HTR-8/SVneo (cell line): ENCODE results near the gene MKRN2.
"Not testable (repeated sequence)": the region's sequence is repeated elsewhere in the genome, so short reads cannot be mapped to it uniquely, and the experiment has no call there.

ENCODE experiments used
- DNase-seq: peaks from one replicate; pipeline ENCODE4 v3.0.0; 2011; ENCODE audit warnings: low spot score, mixed read lengths; ENCODE audit not compliant: insufficient read length
- FAIRE-seq: peaks from 2 replicates; lab custom pipeline; 2011; peaks lifted over from hg19 to GRCh38; lab: Jason Lieb, UNC

Gene MKRN2

GRCh38 chr3:12556690-12557472 is at the start of gene MKRN2:
MKRN2 (plus strand) TSS chr3:12557087; CDS start chr3:12557151, 64 bp downstream.
- DNase-seq (peak; percentile 79), FAIRE-seq (peak; percentile 93)

- DNase-seq (peak; percentile 26), FAIRE-seq (no peak)
Measured at GRCh38 chr3:12507591-12508281, 49.2 kb upstream of the MKRN2 start.

- FAIRE-seq: no peak
- peak; percentile 65 for DNase-seq
Measured at GRCh38 chr3:12508291-12508700, 48.6 kb upstream of the MKRN2 start.

- FAIRE-seq: no peak
- no peak for DNase-seq
Measured at GRCh38 chr3:12509466-12509865, 47.4 kb upstream of the MKRN2 start.

- FAIRE-seq (no peak), DNase-seq (no peak)
Measured at GRCh38 chr3:12512534-12513118, 44.3 kb upstream of the MKRN2 start.

GRCh38 chr3:12513694-12514446 is 43.0 kb upstream of the MKRN2 start:
- FAIRE-seq: no peak
- DNase-seq: no peak

- DNase-seq: no peak
- no peak for FAIRE-seq
Measured at GRCh38 chr3:12515631-12516030, 41.3 kb upstream of the MKRN2 start.

GRCh38 chr3:12516873-12517272 is 40.0 kb upstream of the MKRN2 start:
- FAIRE-seq: no peak
- DNase-seq: no peak

GRCh38 chr3:12518261-12519028 is 38.4 kb upstream of the MKRN2 start:
- FAIRE-seq (no peak), DNase-seq (no peak)

GRCh38 chr3:12521010-12521409 is 35.9 kb upstream of the MKRN2 start:
- no peak for DNase-seq
- FAIRE-seq: no peak

GRCh38 chr3:12522721-12523120 is 34.2 kb upstream of the MKRN2 start:
- FAIRE-seq (no peak), DNase-seq (no peak)

GRCh38 chr3:12527757-12528143 is 29.1 kb upstream of the MKRN2 start:
- no peak for FAIRE-seq
- no peak for DNase-seq

GRCh38 chr3:12532182-12532581 is 24.7 kb upstream of the MKRN2 start:
- peak; percentile 13 for FAIRE-seq
- DNase-seq: no peak

- DNase-seq (no peak), FAIRE-seq (no peak)
Measured at GRCh38 chr3:12536423-12536822, 20.5 kb upstream of the MKRN2 start.

GRCh38 chr3:12541625-12542024 is 15.3 kb upstream of the MKRN2 start:
- DNase-seq (no peak), FAIRE-seq (no peak)

- not testable (repeated sequence) for DNase-seq, FAIRE-seq
Measured at GRCh38 chr3:12543497-12543896, 13.4 kb upstream of the MKRN2 start.

GRCh38 chr3:12544652-12545472 is 12.0 kb upstream of the MKRN2 start:
- FAIRE-seq (no peak), DNase-seq (no peak)

- DNase-seq: no peak
Measured at GRCh38 chr3:12545473-12545791, 11.5 kb upstream of the MKRN2 start, which contains the start of gene MKRN2OS. MKRN2OS (minus strand) TSS chr3:12545499; CDS start chr3:12545464, 35 bp downstream.

More at GRCh38 chr3:12545473-12545791, 11.5 kb upstream of the MKRN2 start, which contains the start of gene MKRN2OS:
- no peak for FAIRE-seq
